MM.1S (cell line): ENCODE measurements around the gene SH3BGRL3.

Experiments
- CTCF ChIP-seq: fragments of 300-600 bp; sonication (generic); IDR thresholded peaks from 2 replicates; pipeline ENCODE4 v1.5.1; 2016; ENCODE audit warnings: antibody characterized with exemption, low read length, mixed read lengths
- EZH2 ChIP-seq: fragments of 300-600 bp; sonication (generic); optimal IDR thresholded peaks from 2 replicates; pipeline ENCODE3; 2017; ENCODE audit warnings: low read depth, mild to moderate bottlenecking, antibody characterized with exemption, low read length, mixed read lengths
- EZH2phosphoT487 ChIP-seq: fragments of 300-600 bp; sonication (generic); IDR thresholded peaks from 2 replicates; pipeline ENCODE4 v1.6.1; 2018; ENCODE audit warnings: antibody characterized with exemption, low read length

- TF ChIP-seq CTCF (no peak), EZH2 (no peak), EZH2phosphoT487 (no peak)
Measured at GRCh38 chr1:26276432-26276838, 3.5 kb upstream of the SH3BGRL3 start.
